ENCODE data around the gene FAM120A. TPM values are rescaled to one million over a fixed set of nuclear protein-coding genes. Genes with fewer than 3 reads are reported as not detected.

Gene FAM120A
- total RNA-seq, 2 donors from 2014 or later, result 38.3 to 46.1 TPM

GRCh38 chr9:93505541-93506132, 54.2 kb downstream of the FAM120A start:
- Histone ChIP-seq H3K4me3 (ENCODE audit: low read length) (no peak overlapping the region), H3K36me3 (ENCODE audit: control insufficient read depth, insufficient read depth, low read length) (peaks cover 34% of the 10 kb centered on the region), H3K27ac (ENCODE audit: low read depth, low read length) (no peak overlapping the region), H3K9me3 (ENCODE audit: control insufficient read depth, low read length) (no peaks in the 10 kb centered on the region), H3K9ac (ENCODE audit: extremely low read depth, low read length, poor library complexity, severe bottlenecking) (no peak overlapping the region), H3K4me1 (ENCODE audit: control insufficient read depth, insufficient read depth, low read length) (no peaks in the 10 kb centered on the region), H3K27me3 (ENCODE audit: control insufficient read depth, insufficient read depth, low read length, poor library complexity, severe bottlenecking) (no peaks in the 10 kb centered on the region)
- WGBS, 2 experiments (ENCODE audit: insufficient coverage in 1 of 2, insufficient read length in 1 of 2), result 88 to 96% methylated on average over 3 to 4 of the region's 4 CpGs
- Mint-ChIP-seq H3K27me3 (ENCODE audit: insufficient read depth) (no peaks in the 10 kb centered on the region), H3K4me1 (peaks cover 7% of the 10 kb centered on the region), H3K9me3 (no peaks in the 10 kb centered on the region), H3K4me3 (no peak overlapping the region), H3K27ac (no peak overlapping the region), H3K36me3 (ENCODE audit: low read depth) (peaks cover 43% of the 10 kb centered on the region)
- TF ChIP-seq CTCF (conservative IDR thresholded peaks at IDR 0.05), result no peak
- DNase-seq, result no peak

- H3K9ac ChIP-seq (ENCODE audit: extremely low read depth, low read length, poor library complexity, severe bottlenecking), result no peak overlapping the region
- no peaks in the 10 kb centered on the region for H3K9me3 ChIP-seq (ENCODE audit: control insufficient read depth, low read length)
- H3K27ac ChIP-seq (ENCODE audit: low read depth, low read length), result no peak overlapping the region
- Mint-ChIP-seq H3K36me3 (ENCODE audit: low read depth) (peaks cover 30% of the 10 kb centered on the region), H3K27me3 (ENCODE audit: insufficient read depth) (no peaks in the 10 kb centered on the region), H3K27ac (peak overlapping the region; percentile 23), H3K4me1 (peaks cover 9% of the 10 kb centered on the region), H3K4me3 (no peak overlapping the region), H3K9me3 (no peaks in the 10 kb centered on the region)
- 100% methylated on average over 2 of the region's 2 CpGs; no CpG with 5 or more reads in 1 of the 2 experiments for WGBS, 2 experiments (ENCODE audit: insufficient coverage in 1 of 2, insufficient read length in 1 of 2)
- H3K27me3 ChIP-seq (ENCODE audit: control insufficient read depth, insufficient read depth, low read length, poor library complexity, severe bottlenecking), result no peaks in the 10 kb centered on the region
- no peak for TF ChIP-seq CTCF (conservative IDR thresholded peaks at IDR 0.05)
- H3K36me3 ChIP-seq (ENCODE audit: control insufficient read depth, insufficient read depth, low read length), result peaks cover 18% of the 10 kb centered on the region
- no peaks in the 10 kb centered on the region for H3K4me1 ChIP-seq (ENCODE audit: control insufficient read depth, insufficient read depth, low read length)
- DNase-seq, result no peak
- no peak overlapping the region for H3K4me3 ChIP-seq (ENCODE audit: low read length)
These were observed 56.3 kb downstream of the FAM120A start for GRCh38 chr9:93507768-93508167.

GRCh38 chr9:93508207-93508606, 56.7 kb downstream of the FAM120A start:
- H3K9me3 ChIP-seq (ENCODE audit: control insufficient read depth, low read length), result no peaks in the 10 kb centered on the region
- Mint-ChIP-seq H3K27ac (peak overlapping the region; percentile 23), H3K36me3 (ENCODE audit: low read depth) (peaks cover 28% of the 10 kb centered on the region), H3K27me3 (ENCODE audit: insufficient read depth) (no peaks in the 10 kb centered on the region), H3K4me1 (peaks cover 9% of the 10 kb centered on the region), H3K9me3 (no peaks in the 10 kb centered on the region), H3K4me3 (no peak overlapping the region)
- no peak for TF ChIP-seq CTCF (conservative IDR thresholded peaks at IDR 0.05)
- no peak overlapping the region for H3K27ac ChIP-seq (ENCODE audit: low read depth, low read length)
- H3K27me3 ChIP-seq (ENCODE audit: control insufficient read depth, insufficient read depth, low read length, poor library complexity, severe bottlenecking), result no peaks in the 10 kb centered on the region
- WGBS, 2 experiments (ENCODE audit: insufficient coverage in 1 of 2, insufficient read length in 1 of 2), result 96 to 100% methylated on average over 1 to 2 of the region's 2 CpGs
- H3K9ac ChIP-seq (ENCODE audit: extremely low read depth, low read length, poor library complexity, severe bottlenecking), result no peak overlapping the region
- H3K4me1 ChIP-seq (ENCODE audit: control insufficient read depth, insufficient read depth, low read length), result no peaks in the 10 kb centered on the region
- DNase-seq, result no peak
- H3K36me3 ChIP-seq (ENCODE audit: control insufficient read depth, insufficient read depth, low read length), result peaks cover 13% of the 10 kb centered on the region
- H3K4me3 ChIP-seq (ENCODE audit: low read length), result no peak overlapping the region

Measured in endodermal cell (in vitro differentiated cells).